Upper lobe of right lung (tissue), 1 donor: ENCODE data around the gene SLC19A1. TPM values are rescaled to one million over a fixed set of nuclear protein-coding genes. Genes with fewer than 3 reads are reported as not detected.

Experiments used
- ATAC-seq: fragments of 200-7000 bp; cut with Tn5 transposase; one replicate; pipeline ENCODE4 v1.9.1; 2020; ENCODE audit warnings: mild to moderate bottlenecking, moderate library complexity
- DNase-seq: peaks from one replicate; pipeline ENCODE4 v3.0.0-alpha.2; 2020
- H3K27ac ChIP-seq: fragments of 200-600 bp; one replicate; pipeline ENCODE4 v1.8.0; 2022
- H3K27me3 ChIP-seq: fragments of 200-600 bp; one replicate; pipeline ENCODE4 v1.8.0; 2022; ENCODE audit warnings: mild to moderate bottlenecking
- H3K36me3 ChIP-seq: fragments of 200-600 bp; one replicate; pipeline ENCODE4 v1.8.0; 2022
- H3K4me1 ChIP-seq: fragments of 200-600 bp; one replicate; pipeline ENCODE4 v1.8.0; 2022
- H3K4me3 ChIP-seq: fragments of 200-600 bp; one replicate; pipeline ENCODE4 v1.8.0; 2022; ENCODE audit warnings: mild to moderate bottlenecking
- H3K9me3 ChIP-seq: fragments of 200-600 bp; one replicate; pipeline ENCODE4 v1.8.0; 2022
- CTCF ChIP-seq: fragments of 200-600 bp; IDR thresholded peaks from one replicate; pipeline ENCODE4 v1.8.0; 2022; ENCODE audit warnings: antibody characterized with exemption
- intact Hi-C: fragments of 100-400 bp; cut with DNase I; formaldehyde crosslinking; loops from one replicate; pipeline ENCODE4 v1.11.0; 2022
- total RNA-seq: library from RNA; stranded (reverse); fragmentation: NEBNext Ultra II Directional; extraction: Animal tissue kit (Norgen Biotek cat#: 25700); gene quantifications from one replicate; pipeline ENCODE4 v1.2.1, GENCODE V29; 2021
- donor health status: DM: no; HTN: yes; CAD: no; lungs with severe emphysema.

The SLC19A1 gene
- total RNA-seq, 1 donor from 2014 or later, result 39.3 TPM

GRCh38 chr21:45515241-45516061 is 26.8 kb downstream of the SLC19A1 start:
- no peaks in the 10 kb centered on the region for H3K27me3 ChIP-seq
- intact Hi-C loops, result no loop called here
- peaks cover 7% of the 10 kb centered on the region for H3K36me3 ChIP-seq
- no peak overlapping the region for H3K27ac ChIP-seq
- ATAC-seq, result no peak
- DNase-seq, result peak; percentile 60
- H3K9me3 ChIP-seq, result peaks cover 7% of the 10 kb centered on the region
- peaks cover 5% of the 10 kb centered on the region for H3K4me1 ChIP-seq
- TF ChIP-seq CTCF, result no peak
- no peak overlapping the region for H3K4me3 ChIP-seq

DNA sequence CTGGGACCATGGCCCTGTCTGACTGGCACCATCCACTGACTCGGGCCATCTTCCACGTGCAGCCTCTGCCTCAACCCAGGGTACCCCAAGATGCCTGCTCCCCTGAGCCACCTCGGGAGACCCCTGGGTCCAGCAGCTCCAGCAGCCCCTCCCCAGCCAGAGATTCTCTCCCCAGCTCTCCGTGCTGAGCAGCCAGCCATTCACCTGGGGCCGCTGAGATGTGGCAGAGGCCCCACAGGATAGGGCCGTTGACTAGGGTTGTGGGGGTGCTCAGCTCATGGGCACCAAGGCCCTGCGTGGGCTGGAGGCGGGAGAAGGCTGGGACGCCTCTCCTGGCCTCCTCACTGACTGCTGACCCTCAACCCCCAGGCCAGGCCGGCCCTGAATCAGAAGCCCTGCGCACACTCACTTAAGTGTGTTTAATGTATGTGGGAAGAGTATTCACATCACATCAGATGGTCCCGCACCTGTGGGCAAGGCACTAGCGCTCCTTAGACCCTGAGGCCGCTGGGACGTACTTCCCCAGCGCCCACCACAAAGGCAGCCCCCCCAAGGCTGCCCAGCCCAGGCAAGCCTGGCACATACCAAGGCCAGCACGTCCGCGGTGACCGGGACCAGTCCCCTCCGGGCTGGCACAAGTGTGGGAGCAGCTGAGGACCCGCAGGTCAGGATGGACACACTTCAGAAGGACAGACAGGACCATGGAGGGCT is 27.8 kb downstream of the SLC19A1 start:
- no peak overlapping the region for H3K27ac ChIP-seq
- peaks cover 5% of the 10 kb centered on the region for H3K4me1 ChIP-seq
- intact Hi-C loops, result no loop called here
- no peak for TF ChIP-seq CTCF
- H3K4me3 ChIP-seq, result no peak overlapping the region
- H3K36me3 ChIP-seq, result peaks cover 7% of the 10 kb centered on the region
- H3K27me3 ChIP-seq, result no peaks in the 10 kb centered on the region
- ATAC-seq (no peak), DNase-seq (peak; percentile 62)
- H3K9me3 ChIP-seq, result peaks cover 7% of the 10 kb centered on the region

GRCh38 chr21:45513741-45514310 is 28.4 kb downstream of the SLC19A1 start:
- TF ChIP-seq CTCF, result no peak
- peak; percentile 3 for ATAC-seq
- H3K36me3 ChIP-seq, result peaks cover 7% of the 10 kb centered on the region

DNA sequence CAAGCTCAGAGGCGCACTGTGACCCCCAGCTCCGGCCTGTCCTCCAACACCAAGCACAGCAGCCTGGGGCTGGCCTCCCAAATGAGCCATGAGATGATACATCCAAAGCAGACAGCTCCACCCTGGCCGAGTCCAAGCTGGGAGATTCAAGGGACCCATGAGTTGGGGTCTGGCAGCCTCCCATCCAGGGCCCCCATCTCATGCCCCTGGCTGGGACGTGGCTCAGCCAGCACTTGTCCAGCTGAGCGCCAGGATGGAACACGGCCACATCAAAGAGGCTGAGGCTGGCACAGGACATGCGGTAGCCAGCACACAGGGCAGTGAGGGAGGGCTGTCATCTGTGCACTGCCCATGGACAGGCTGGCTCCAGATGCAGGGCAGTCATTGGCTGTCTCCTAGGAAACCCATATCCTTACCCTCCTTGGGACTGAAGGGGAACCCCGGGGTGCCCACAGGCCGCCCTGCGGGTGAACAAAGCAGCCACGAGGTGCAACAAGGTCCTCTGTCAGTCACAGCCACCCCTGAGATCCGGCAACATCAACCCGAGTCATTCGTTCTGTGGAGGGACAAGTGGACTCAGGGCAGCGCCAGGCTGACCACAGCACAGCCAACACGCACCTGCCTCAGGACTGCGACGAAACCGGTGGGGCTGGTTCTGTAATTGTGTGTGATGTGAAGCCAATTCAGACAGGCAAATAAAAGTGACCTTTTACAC is 29.1 kb downstream of the SLC19A1 start:
- TF ChIP-seq CTCF, result no peak
- H3K4me3 ChIP-seq, result no peak overlapping the region
- peak overlapping the region; percentile 55 for H3K27ac ChIP-seq
- peaks cover 7% of the 10 kb centered on the region for H3K36me3 ChIP-seq
- no peaks in the 10 kb centered on the region for H3K9me3 ChIP-seq
- H3K4me1 ChIP-seq, result peaks cover 5% of the 10 kb centered on the region
- intact Hi-C loops, result no loop called here
- DNase-seq (peak; percentile 82), ATAC-seq (peak; percentile 72)
- H3K27me3 ChIP-seq, result no peaks in the 10 kb centered on the region

More at GRCh38 chr21:45513741-45514310, 28.4 kb downstream of the SLC19A1 start:
- Histone ChIP-seq H3K27ac (no peak overlapping the region), H3K4me1 (peaks cover 5% of the 10 kb centered on the region), H3K4me3 (no peak overlapping the region), H3K27me3 (no peaks in the 10 kb centered on the region), H3K9me3 (peaks cover under 1% of the 10 kb centered on the region)
- intact Hi-C loops, result no loop called here
- peak; percentile 57 for DNase-seq

GRCh38 chr21:45512626-45513002 is 29.6 kb downstream of the SLC19A1 start:
- H3K36me3 ChIP-seq, result peaks cover 7% of the 10 kb centered on the region
- no peaks in the 10 kb centered on the region for H3K27me3 ChIP-seq
- peak overlapping the region; percentile 55 for H3K27ac ChIP-seq
- peaks cover 5% of the 10 kb centered on the region for H3K4me1 ChIP-seq
- intact Hi-C loops, result no loop called here
- no peak overlapping the region for H3K4me3 ChIP-seq
- no peak for TF ChIP-seq CTCF
- no peaks in the 10 kb centered on the region for H3K9me3 ChIP-seq
- ATAC-seq (no peak), DNase-seq (peak; percentile 41)
